K562 (cell line): Measurements from ENCODE around the gene CPLX1. TPM values are rescaled to one million over a fixed set of nuclear protein-coding genes. Genes with fewer than 3 reads are reported as not detected.
A peak's percentile ranks its signal among the peaks of the same experiment; 100 is the strongest.

Experiments used
- ARID2 ChIP-seq: fragments of 450-650 bp; IDR thresholded peaks from 2 replicates; pipeline ENCODE4 v1.6.1; 2017; ENCODE audit warnings: antibody characterized with exemption, mild to moderate bottlenecking
- CHD1 ChIP-seq: fragments of 200-600 bp; sonication (generic); IDR thresholded peaks from one replicate; pipeline ENCODE4 v1.6.1; 2012; ENCODE audit warnings: mild to moderate bottlenecking, moderate library complexity, low read length, inconsistent platforms
- ELF2 ChIP-seq: fragments of 250-450 bp; sonication (Bioruptor Pico); IDR thresholded peaks from 2 replicates; pipeline ENCODE4 v1.5.0; 2021; ENCODE audit warnings: mild to moderate bottlenecking
- KDM5B ChIP-seq: fragments of 200-600 bp; sonication (generic); IDR thresholded peaks from 2 replicates; pipeline ENCODE4 v1.6.1; 2012; ENCODE audit warnings: low read depth, mild to moderate bottlenecking, moderate library complexity, low read length, control low read depth, inconsistent platforms; ENCODE audit not compliant: insufficient replicate concordance
- RAD21 ChIP-seq, 2 experiments: fragments of 250-450 bp in 1 of 2; fragments of 450-650 bp in 1 of 2; sonication (Bioruptor Pico) in 1 of 2; formaldehyde crosslinking in 1 of 2; IDR thresholded peaks in 1 of 2; conservative IDR thresholded peaks in 1 of 2; 2 replicates each; pipeline versions ENCODE4 v1.4.0 to v1.8.0; 2020 to 2022; ENCODE audit warnings: mild to moderate bottlenecking in 2 of 2, moderate library complexity in 1 of 2
- SRSF3 ChIP-seq: fragments of 200-400 bp; formaldehyde crosslinking; IDR thresholded peaks from 2 replicates; pipeline ENCODE4 v1.6.1; 2016; ENCODE audit warnings: mild to moderate bottlenecking, low read length, moderate library complexity; ENCODE audit not compliant: insufficient read depth
- YY1 ChIP-seq, 3 experiments: IDR thresholded peaks; 2 replicates each; pipeline ENCODE4 v1.6.1; 2011; ENCODE audit warnings: low read length in 2 of 3, mild to moderate bottlenecking in 2 of 3, moderate library complexity in 2 of 3, borderline replicate concordance in 1 of 3, control low read depth in 1 of 3, low read depth in 1 of 3; ENCODE audit not compliant: insufficient read depth in 3 of 3, insufficient replicate concordance in 2 of 3, control insufficient read depth in 1 of 3, insufficient read length in 1 of 3; ENCODE audit errors: extremely low read depth in 1 of 3
- ZC3H4 ChIP-seq: sonication (generic); formaldehyde crosslinking; IDR thresholded peaks from 2 replicates; pipeline ENCODE4 v1.9.0; 2021; ENCODE audit warnings: missing genetic modification reagents, borderline replicate concordance
- ZNF282 ChIP-seq: sonication (generic); formaldehyde crosslinking; IDR thresholded peaks from 2 replicates; pipeline ENCODE4 v1.8.1; 2023; ENCODE audit warnings: missing genetic modification reagents
- ZNF551 ChIP-seq: fragments of 250-450 bp; sonication (Bioruptor Pico); IDR thresholded peaks from 2 replicates; pipeline ENCODE4 v1.5.0; 2021; ENCODE audit warnings: mild to moderate bottlenecking, moderate library complexity
- polyA plus RNA-seq, 8 experiments: library from polyadenylated mRNA; depleted of rRNA in 4 of 8; stranded (reverse) in 5 of 8; unstranded in 3 of 8; fragments of >200 nt; fragmentation: Nextera tagmentation in 2 of 8; fragmentation: Illumina TruSeq in 1 of 8; extraction: Ambion mirVana in 2 of 8; extraction: Trizol in 1 of 8; gene quantifications; 2 replicates each; pipeline versions ENCODE4 v1.2.1 to v1.2.3, GENCODE V29; 2011 to 2014; ENCODE audit warnings: inconsistent platforms in 1 of 8, missing spikeins in 1 of 8
- total RNA-seq, 7 experiments: library from RNA; depleted of rRNA in 6 of 7; stranded (reverse); fragments of >200 nt in 6 of 7; fragmentation: Illumina TruSeq in 2 of 7; extraction: Trizol in 2 of 7; gene quantifications; 2 replicates each; pipeline versions ENCODE4 v1.2.1 to v1.2.3, GENCODE V29; 2011 to 2021; ENCODE audit warnings: low replicate concordance in 1 of 7
- TF ChIP-seq, protein P1 (sequence below): sonication (generic); formaldehyde crosslinking; IDR thresholded peaks from 2 replicates; pipeline ENCODE4 v1.8.0; 2023; ENCODE audit warnings: mild to moderate bottlenecking, missing genetic modification reagents
- TF ChIP-seq, protein P2 (sequence below): sonication (generic); formaldehyde crosslinking; IDR thresholded peaks from 2 replicates; pipeline ENCODE4 v1.8.1; 2023; ENCODE audit warnings: mild to moderate bottlenecking, missing genetic modification reagents, moderate library complexity
- TF ChIP-seq, protein P3 (sequence below): fragments of 250-450 bp; sonication (Bioruptor Pico); IDR thresholded peaks from 2 replicates; pipeline ENCODE4 v1.5.0; 2020; ENCODE audit warnings: mild to moderate bottlenecking
- TF ChIP-seq, protein P4 (sequence below): fragments of 250-450 bp; sonication (Bioruptor Pico); IDR thresholded peaks from 2 replicates; pipeline ENCODE4 v1.5.0; 2021
- TF ChIP-seq, protein P5 (sequence below): fragments of 450-650 bp; IDR thresholded peaks from 2 replicates; pipeline ENCODE4 v1.7.0; 2016; ENCODE audit warnings: borderline replicate concordance

Gene CPLX1
- total and polyA plus RNA-seq, 9 of the 15 experiments (the other 6 are each of a cell fraction or from before 2014, with no cell fraction given): 0.03 to 3.3 (median 0.17) TPM; not detected in 2

DNA sequence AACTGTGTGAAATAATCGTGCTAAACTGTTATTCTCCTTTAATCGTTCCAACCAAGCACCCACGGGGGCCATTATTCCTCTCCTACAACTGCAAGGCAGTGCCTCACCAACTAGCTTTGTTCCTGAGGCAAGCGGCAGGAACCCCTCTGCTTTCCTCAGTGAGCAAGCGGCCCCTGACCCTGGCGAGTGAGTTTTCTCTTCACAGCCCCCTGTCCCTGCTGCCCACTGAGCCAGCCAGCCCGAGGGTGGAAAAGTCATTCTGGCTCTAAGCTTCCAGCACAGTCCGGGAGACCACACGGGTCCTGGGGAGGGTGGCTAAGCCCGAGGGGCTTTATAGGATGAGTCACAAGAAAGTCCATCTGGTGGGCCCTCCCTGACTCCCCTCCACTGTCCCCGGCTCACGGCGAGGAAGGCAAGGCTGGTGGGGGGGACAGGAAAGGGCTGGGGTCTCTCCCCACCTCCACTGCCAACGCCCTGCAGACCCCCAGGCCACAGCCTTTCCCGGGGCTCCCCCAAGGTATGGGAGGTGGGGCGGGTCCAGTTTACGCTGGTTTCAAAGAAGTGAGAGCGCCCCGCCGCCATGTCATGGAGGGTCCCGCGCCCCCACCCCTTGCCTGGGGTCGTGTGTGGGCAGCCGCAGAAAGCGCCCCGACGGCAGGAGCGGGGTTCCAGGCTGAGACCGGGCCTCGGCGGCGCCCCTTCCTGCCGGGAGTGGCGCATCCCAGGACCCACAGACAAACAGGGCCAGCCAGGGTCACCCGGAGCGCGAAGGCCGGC, 45.0 kb downstream of the CPLX1 start (continued):
- TF ChIP-seq, protein P1, sequence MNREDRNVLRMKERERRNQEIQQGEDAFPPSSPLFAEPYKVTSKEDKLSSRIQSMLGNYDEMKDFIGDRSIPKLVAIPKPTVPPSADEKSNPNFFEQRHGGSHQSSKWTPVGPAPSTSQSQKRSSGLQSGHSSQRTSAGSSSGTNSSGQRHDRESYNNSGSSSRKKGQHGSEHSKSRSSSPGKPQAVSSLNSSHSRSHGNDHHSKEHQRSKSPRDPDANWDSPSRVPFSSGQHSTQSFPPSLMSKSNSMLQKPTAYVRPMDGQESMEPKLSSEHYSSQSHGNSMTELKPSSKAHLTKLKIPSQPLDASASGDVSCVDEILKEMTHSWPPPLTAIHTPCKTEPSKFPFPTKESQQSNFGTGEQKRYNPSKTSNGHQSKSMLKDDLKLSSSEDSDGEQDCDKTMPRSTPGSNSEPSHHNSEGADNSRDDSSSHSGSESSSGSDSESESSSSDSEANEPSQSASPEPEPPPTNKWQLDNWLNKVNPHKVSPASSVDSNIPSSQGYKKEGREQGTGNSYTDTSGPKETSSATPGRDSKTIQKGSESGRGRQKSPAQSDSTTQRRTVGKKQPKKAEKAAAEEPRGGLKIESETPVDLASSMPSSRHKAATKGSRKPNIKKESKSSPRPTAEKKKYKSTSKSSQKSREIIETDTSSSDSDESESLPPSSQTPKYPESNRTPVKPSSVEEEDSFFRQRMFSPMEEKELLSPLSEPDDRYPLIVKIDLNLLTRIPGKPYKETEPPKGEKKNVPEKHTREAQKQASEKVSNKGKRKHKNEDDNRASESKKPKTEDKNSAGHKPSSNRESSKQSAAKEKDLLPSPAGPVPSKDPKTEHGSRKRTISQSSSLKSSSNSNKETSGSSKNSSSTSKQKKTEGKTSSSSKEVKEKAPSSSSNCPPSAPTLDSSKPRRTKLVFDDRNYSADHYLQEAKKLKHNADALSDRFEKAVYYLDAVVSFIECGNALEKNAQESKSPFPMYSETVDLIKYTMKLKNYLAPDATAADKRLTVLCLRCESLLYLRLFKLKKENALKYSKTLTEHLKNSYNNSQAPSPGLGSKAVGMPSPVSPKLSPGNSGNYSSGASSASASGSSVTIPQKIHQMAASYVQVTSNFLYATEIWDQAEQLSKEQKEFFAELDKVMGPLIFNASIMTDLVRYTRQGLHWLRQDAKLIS: peak; percentile 76; the same call in 1 of the 2 replicates
- TF ChIP-seq CHD1 (peak; percentile 97), ZNF551 (CRISPR knock-in tag) (no peak), ZNF282 (CRISPR knock-in tag) (0 out of 2 replicates have a peak, but pooled peaks have one; percentile 82), YY1 (IDR thresholded peaks at IDR 0.05; ENCODE audit: borderline replicate concordance in 1 of 3, control insufficient read depth in 1 of 3, extremely low read depth in 1 of 3, insufficient read depth in 3 of 3, insufficient read length in 1 of 3, insufficient replicate concordance in 2 of 3, low read depth in 1 of 3, low read length in 2 of 3) (peak in 1 of 3 experiments; percentile 26), KDM5B (peak; percentile 44), ARID2 (no peak), ZC3H4 (CRISPR knock-in tag) (peak; percentile 88; the same call in 1 of the 2 replicates), SRSF3 (peak; percentile 82; the same call in 1 of the 2 replicates), RAD21 (CRISPR knock-in tag; conservative IDR thresholded peaks at IDR 0.05 in 1 of 2, IDR thresholded peaks at IDR 0.05 in 1 of 2) (no peak), ELF2 (no peak)
- TF ChIP-seq, protein P2, sequence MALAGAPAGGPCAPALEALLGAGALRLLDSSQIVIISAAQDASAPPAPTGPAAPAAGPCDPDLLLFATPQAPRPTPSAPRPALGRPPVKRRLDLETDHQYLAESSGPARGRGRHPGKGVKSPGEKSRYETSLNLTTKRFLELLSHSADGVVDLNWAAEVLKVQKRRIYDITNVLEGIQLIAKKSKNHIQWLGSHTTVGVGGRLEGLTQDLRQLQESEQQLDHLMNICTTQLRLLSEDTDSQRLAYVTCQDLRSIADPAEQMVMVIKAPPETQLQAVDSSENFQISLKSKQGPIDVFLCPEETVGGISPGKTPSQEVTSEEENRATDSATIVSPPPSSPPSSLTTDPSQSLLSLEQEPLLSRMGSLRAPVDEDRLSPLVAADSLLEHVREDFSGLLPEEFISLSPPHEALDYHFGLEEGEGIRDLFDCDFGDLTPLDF (CRISPR knock-in tag): 0 out of 2 replicates have a peak, but pooled peaks have one; percentile 7
- TF ChIP-seq, protein P3, sequence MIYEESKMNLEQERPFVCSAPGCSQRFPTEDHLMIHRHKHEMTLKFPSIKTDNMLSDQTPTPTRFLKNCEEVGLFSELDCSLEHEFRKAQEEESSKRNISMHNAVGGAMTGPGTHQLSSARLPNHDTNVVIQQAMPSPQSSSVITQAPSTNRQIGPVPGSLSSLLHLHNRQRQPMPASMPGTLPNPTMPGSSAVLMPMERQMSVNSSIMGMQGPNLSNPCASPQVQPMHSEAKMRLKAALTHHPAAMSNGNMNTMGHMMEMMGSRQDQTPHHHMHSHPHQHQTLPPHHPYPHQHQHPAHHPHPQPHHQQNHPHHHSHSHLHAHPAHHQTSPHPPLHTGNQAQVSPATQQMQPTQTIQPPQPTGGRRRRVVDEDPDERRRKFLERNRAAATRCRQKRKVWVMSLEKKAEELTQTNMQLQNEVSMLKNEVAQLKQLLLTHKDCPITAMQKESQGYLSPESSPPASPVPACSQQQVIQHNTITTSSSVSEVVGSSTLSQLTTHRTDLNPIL (CRISPR knock-in tag): no peak
- TF ChIP-seq, protein P4, sequence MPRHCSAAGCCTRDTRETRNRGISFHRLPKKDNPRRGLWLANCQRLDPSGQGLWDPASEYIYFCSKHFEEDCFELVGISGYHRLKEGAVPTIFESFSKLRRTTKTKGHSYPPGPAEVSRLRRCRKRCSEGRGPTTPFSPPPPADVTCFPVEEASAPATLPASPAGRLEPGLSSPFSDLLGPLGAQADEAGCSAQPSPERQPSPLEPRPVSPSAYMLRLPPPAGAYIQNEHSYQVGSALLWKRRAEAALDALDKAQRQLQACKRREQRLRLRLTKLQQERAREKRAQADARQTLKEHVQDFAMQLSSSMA (CRISPR knock-in tag): no peak
- TF ChIP-seq, protein P5, sequence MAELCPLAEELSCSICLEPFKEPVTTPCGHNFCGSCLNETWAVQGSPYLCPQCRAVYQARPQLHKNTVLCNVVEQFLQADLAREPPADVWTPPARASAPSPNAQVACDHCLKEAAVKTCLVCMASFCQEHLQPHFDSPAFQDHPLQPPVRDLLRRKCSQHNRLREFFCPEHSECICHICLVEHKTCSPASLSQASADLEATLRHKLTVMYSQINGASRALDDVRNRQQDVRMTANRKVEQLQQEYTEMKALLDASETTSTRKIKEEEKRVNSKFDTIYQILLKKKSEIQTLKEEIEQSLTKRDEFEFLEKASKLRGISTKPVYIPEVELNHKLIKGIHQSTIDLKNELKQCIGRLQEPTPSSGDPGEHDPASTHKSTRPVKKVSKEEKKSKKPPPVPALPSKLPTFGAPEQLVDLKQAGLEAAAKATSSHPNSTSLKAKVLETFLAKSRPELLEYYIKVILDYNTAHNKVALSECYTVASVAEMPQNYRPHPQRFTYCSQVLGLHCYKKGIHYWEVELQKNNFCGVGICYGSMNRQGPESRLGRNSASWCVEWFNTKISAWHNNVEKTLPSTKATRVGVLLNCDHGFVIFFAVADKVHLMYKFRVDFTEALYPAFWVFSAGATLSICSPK: no peak
